ENCODE data around the gene CD244.

DNA sequence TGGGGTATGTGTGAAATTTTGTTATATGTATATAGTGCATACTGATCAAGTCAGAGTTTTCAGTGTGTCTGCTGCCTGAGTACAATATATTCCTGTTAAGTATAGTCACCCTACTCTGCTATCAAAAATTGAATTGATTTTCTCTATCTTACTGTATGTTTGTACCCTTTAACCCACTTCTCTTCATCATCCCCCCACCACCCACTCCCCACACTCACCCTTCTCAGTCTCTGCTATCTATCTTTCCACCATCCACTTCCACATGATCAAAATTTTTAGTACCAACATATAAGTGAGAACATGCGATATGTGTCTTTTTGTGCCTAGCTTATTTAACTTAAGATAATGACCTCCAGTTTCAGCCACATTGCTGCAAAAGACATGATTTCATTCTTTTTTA, 62.5 kb downstream of the CD244 start:
- TF ChIP-seq CTCF (IDR thresholded peaks at IDR 0.05) (no peak), POLR2A (IDR thresholded peaks at IDR 0.05) (no peak), POLR2AphosphoS5 (IDR thresholded peaks at IDR 0.05) (no peak)

Data from stomach (tissue), 4 donors.